ENCODE results near the gene SEC16A.

The SEC16A gene, protein sequence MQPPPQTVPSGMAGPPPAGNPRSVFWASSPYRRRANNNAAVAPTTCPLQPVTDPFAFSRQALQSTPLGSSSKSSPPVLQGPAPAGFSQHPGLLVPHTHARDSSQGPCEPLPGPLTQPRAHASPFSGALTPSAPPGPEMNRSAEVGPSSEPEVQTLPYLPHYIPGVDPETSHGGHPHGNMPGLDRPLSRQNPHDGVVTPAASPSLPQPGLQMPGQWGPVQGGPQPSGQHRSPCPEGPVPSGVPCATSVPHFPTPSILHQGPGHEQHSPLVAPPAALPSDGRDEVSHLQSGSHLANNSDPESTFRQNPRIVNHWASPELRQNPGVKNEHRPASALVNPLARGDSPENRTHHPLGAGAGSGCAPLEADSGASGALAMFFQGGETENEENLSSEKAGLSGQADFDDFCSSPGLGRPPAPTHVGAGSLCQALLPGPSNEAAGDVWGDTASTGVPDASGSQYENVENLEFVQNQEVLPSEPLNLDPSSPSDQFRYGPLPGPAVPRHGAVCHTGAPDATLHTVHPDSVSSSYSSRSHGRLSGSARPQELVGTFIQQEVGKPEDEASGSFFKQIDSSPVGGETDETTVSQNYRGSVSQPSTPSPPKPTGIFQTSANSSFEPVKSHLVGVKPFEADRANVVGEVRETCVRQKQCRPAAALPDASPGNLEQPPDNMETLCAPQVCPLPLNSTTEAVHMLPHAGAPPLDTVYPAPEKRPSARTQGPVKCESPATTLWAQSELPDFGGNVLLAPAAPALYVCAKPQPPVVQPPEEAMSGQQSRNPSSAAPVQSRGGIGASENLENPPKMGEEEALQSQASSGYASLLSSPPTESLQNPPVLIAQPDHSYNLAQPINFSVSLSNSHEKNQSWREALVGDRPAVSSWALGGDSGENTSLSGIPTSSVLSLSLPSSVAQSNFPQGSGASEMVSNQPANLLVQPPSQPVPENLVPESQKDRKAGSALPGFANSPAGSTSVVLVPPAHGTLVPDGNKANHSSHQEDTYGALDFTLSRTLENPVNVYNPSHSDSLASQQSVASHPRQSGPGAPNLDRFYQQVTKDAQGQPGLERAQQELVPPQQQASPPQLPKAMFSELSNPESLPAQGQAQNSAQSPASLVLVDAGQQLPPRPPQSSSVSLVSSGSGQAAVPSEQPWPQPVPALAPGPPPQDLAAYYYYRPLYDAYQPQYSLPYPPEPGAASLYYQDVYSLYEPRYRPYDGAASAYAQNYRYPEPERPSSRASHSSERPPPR (N-terminal part only)

DNA sequence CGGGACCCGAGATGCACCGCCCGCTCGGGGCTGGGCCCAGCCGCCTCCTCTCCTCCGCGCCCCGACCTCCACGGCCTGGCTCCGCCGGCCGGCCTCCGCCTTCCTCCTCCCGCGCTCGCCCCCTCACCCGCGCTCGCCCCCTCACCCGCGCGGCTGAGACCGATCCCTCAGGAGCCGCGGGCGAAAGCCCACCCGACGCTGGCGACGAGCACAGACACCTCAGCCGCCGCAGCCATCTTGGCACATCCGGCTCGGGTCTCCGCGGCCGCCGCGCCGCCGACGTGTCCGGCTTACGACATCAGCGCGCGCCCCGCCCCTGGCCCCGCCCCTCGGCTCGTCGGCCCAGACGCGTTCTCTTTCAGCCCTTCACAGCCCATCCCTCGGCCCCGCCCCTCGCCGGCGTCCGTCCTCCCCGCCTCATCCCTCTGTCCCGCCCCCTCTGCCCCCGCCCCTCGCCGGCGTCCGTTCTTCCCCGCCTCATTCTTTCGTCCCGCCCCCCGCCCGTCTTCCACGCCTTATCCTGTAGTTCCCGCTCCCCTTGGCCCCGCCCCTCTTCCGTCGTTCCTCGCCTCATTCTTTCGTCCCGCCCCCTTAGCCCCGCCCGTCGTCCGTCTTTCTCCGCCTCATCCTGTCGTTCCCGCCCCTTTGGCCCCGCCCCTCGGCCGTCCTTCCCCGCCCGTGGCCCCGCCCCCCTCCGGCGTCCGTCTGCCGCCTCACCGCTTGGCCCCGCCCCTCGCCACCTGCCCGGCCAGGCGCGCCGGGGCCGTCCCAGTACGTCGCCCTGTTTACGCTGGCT is at the start of gene SEC16A:
SEC16A (minus strand) TSS at position 248 of the 796 bp plus-strand sequence. CDS start 5,425 bp downstream, outside the sequence.
- peak; percentile 99 for DNase-seq

DNA sequence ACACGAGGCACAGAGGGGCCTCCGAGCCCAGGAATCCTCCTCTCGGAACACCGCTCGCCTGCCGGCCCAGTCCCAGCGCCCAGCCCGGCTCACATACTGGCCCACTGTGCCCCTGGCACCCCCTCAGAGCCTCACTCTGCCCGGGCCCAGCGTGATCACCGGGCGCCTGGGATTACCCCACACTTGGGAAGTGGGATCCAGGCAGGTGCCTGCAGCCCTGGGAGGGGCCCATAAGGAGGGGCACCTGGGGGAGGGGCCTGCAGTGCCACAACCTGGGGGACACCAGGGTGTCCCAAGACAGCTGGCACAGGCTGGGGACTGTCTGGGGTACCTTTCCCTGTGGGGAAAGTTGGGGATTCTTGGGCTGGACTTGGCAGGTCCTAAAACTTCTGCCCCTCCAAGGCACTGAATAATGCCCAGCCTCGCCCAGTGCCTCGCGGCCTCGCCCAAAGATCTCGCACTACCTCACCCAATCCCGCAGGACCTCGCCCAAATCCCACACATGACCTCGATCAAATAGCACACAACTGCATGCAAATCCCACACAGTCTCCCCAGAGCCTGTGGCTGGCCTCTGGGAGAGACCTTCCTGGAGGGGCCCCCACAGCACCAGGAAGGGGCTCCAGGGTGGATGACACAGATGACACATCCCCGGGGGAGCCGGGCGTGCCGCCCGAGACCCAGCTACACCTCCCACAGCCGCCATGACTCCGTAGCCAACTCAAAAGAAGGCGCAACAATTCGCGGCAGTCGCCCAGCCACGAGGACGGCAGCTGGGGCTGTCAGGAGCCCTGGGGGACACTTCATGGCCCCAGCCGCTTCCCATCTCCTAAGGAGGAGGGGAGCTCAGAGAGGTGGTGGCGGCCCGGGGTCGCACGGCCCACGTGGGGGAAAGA is 49.3 kb upstream of the SEC16A start:
- DNase-seq = no peak

DNA sequence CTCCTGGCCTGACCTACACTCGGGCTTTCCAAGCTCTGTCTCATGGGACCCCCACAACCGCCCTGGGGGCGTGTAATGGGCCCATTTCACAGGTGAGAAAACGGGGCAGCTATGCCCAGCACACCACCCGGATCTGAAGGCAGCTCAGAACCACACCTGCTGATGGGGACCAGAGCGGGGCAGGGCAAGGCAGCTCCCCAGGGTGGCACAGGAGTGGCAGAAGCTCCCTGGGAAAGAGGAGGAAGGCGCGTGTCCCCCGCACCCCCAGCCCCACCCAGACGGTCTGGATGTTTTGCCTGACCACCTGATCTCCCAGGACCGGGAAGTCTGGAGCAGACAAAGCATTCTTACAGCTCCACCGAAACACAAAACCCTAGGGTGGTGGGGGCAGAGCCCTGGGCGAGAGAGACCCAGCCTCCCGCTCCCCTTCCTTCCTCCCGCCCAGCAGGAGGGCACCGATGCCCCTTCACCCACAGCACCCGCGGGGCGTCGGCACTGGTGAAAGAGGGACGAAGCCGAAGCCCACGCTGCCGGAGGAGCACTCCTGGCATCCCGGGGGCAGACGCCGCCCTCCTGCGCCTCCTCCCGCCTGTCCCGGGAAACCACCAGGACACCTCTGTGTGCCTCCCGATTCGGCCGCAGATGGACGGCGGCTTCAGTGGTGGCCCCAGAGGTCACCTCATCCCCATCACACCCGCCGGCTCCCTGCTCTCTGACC is 48.5 kb upstream of the SEC16A start:
- no peak for DNase-seq

DNA sequence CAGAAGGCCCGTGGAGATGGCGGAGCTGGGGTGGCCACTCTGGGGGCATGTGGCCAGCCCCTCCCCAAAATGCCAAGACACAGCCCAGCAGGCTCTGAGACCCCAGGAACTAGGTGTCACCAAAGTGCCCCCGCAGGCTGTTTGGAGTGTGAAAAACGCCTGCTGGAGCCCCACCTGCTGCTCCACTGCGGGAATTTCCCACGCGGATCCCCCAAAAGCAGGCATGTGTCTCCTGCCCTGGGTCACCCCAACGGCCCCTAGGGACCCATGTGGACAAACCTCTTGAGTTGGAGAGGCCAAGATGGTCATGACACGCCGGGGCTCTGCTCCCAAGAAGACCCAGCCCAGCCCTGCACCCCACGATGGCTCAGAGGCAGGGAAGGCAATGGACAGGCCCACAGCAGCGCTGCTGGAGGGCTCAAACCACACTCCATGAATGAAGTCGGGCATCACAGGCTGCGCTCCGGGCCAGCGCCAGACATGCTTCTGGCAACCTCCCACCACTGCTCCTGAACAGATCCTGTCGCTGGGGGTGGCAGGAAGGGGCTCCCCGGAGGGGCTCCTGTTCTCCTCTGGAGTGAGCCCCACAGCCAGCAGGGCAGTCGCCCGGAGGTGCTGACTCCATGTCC is 47.7 kb upstream of the SEC16A start:
- no peak for DNase-seq

DNA sequence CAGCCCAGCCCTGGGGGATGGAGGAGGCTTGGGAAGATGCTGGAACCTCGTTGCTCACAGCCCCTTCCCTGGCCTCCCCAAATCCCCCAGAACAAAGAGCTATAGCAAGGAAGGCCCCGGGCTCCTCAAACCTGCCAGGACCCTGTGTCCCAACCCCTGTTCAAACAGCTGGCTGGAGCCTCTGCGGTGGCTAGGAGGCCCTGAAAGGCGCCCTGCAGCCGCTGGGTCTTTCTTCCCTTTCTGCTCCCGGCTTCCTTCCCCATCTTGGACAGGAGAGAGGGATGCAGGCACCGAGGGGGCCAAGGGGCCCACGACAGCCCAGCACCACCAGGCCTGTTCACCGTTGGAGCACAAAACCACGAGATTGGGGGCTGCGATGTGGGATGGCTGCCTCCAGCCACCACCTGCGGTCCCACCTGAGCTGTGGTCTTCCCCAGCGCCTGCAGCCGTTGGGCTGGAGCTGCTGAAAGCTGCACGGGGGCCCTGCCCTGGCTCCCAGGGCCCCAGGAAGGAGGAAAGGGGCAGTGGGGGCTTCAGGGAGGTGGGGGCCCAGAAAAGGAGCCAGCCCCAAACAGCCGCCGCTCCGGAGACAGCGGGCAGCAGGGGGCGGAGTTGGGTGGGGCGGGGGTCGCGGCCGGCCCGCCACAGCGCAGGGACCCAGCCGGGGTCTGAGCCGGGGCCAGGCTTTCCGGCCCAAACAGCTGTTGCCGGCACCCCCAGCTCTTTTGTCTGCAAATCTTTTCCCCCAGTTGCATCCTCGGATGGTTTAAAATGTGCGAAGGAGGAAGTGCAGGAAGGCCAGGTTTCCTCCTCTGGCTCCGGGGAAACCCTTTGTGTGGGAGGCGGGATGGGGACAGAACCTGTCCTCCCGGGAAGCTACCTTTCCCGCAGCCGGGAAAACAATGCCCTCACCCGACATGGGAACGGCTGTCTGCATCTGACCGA is 46.9 kb upstream of the SEC16A start:
- no peak for DNase-seq

DNA sequence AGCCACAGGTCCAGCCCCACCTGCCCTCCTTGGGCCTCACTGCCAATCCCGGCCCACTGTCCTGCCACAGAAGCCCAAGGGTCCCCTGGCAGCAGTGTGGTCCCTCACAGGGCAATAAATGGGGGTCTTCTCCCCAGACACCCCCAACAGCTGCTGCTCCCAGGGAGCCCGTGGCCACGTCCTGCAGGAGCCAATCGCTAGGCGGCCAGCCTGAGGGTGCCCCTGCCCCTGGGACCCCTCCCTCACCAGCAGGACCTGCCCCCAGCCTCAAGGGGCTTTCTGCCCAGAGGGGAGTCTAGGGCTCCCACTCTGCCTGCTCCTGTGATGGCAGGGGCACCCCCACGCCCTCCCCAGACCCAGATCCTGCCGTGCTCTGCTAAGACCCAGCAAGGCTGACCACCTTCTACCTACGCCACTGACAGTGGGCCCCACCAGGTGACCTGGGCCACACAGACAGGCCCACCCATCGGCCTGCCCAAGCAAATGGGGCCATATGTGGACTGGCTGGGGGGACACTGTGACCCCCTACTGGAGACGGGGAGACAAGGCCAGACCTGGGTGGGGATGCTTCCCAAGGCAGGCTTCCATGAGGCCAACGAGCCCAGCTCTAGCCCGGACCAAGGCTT is 46.0 kb upstream of the SEC16A start:
- DNase-seq = no peak

DNA sequence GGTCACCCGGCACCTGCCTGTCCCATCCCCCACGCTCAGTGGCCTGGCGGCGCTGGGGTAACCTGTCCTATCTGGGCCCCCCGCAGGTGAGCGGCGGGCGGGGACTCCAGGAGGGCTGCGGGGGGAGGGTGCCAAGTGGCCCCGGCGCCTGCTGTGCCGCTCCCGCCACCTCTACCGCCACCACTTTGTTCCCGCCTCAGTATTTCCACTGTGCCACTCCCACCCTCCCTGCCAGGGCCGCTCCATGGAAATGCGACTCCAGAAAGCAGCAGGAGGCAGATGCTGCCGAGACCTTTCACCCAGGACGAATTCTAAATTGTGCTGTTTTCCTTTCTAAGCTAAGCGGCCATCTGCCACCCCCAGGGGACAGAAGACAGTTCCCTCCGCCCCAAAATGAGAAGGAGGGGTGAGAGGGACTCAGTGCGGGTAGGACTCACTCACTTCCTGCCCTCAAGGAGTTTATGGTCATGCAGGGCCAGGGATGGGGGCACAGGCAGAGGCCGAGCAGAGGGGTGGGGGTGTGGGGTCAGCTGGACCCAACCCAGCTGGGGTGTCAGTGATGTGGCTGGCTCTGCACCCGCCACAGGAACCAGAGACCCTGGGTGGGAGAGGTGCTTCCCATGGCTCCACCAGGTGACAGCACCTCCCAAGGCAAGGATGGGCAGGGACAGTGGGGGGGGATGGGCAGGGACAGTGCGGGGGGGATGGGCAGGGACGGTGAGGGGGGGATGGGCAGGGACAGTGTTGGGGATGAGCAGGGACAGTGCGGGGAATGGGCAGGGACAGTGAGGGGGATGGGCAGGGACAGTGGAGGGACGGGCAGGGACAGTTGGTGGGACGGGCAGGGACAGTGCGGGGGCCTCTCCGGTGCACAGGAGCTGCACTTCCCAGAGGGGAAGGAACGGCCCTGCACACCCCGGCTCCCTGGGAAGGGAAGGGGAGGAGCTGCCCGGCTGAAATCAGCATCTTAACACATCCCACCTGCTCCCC is 45.2 kb upstream of the SEC16A start:
- no peak for DNase-seq

DNA sequence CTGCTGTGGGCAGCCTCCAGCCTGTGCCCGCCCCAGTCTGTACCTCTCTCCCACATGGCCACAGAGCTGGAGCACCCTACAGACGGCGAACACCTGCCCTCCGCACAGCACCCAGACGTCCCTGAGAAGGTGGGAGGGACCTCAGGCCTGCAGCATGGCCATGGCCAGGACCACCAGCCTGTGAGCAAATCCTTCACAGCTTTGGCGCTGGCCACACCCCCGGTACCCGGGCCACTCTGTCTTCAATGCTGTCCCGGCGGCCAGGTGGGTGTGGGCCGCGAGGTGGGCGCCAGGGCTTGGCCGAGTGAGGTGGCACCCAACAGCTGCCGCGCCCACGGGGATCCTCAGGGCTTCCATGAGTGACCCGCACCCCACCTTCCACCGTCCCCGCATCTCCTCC is 44.3 kb upstream of the SEC16A start:
- no peak for DNase-seq

DNA sequence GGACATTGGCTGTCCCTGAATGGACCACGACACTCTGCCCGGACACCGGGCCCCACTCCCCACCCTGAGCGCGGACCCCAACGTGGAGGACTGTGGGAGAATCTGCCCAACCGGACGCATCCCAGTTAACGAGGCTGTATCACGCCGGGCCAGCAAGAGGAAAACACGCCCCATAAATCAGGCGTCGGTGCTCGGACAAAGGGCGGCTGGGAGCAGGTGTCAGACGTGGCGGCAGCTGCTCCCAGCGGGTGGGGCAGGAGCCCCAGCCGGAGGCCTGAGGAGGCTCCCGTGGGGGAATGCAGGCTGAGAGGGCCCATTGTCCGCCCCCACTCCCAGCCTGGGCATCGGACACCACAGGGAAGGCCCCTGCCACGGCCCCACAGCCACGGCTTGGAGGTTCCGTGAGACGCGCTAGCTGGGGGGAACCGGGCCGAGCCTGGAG is 43.8 kb upstream of the SEC16A start:
- no peak for DNase-seq

DNA sequence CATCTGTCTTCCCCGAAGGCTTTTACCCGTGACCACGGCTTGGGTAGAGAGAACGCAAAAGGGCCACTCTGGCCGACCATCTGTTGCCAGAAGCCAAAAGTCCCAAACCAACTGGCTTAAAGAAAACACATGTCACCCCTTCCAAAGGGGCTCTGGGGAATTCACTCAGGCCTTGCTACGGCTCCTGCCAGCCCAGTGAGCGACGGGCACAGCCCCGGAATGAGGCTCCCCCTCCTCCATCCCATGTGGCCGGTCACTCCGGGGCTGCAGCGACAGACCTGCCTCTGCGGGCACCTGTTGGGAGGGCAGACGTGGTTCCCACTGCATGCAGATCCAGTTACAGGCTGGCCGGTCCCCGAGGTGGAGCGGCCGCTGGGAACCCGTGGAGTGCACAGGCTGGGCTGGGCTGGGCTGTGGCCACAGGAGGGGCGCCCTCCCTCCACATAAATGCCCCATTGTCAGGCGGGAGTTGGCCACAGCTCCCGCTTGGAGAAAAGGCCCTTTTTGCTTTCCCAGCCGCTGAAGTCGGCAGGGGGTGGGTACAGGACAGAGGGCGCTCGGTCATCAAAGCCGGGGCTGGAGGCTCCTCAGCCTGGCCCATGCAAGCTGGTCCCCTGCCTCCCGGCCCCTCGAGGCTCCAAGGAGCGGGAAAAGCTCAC is 43.1 kb upstream of the SEC16A start:
- no peak for DNase-seq

DNA sequence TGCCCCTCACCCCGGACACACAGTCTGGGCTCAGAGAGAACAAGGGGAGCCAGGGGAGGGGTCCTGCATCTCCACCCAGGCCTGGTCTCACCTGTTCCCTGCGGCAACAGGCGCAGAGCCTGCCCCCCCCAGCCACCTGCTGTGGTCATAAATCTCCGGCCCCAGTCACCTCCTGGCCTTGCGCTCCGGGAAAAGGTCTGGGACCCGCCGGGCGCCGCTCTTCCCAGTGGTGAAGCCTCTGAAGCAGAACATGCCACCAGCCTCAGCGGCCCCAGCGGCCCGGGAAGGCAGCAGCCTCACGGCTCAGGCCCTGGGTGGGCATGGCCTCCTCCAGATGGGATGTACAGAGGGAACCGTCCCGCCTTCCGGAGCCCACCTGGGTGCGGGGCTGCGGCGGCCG is 42.4 kb upstream of the SEC16A start:
- no peak for DNase-seq

DNA sequence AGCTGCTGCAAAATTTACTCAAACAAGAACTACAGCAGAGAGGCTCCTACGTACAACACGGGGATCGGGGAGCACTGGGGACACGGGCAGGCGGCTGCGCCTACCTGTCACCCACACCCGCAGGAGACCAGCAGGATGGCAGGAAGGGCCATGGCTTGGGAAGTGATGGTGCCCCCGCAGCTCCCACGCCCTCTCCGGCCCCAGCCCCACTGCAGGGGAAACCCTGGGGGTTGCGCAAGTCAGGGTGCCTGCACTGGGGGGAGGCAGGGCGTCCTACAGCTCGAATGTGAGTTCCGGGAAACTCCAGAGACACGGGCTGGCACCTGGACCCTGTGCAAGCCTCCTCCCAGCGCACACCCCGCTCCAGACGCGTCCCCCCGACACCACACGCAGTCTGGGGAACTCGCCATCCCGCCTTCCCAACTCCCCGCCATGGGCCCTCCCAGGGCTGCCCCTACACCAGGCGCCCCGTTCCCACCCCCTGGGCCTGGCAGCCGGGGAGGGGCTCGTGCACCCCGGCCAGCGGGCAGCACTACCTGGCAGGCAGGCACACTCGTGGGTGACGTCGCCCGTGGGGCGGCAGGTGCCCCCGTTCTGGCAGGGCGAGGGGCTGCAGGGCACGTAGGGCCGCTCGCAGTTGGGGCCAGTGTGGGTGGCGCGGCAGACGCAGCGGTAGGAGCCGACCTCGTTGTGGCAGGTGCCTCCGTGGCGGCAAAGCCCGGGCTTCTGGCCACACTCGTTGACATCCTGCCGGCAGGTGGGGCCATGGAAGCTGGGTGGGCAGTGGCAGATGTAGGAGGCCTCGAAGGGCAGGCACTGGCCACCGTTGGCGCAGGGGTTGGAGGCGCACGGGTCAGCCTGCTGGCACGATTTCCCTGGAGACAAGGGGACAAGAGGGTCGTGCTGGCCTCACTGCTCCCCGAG is 39.7 kb upstream of the SEC16A start:
- DNase-seq = no peak

DNA sequence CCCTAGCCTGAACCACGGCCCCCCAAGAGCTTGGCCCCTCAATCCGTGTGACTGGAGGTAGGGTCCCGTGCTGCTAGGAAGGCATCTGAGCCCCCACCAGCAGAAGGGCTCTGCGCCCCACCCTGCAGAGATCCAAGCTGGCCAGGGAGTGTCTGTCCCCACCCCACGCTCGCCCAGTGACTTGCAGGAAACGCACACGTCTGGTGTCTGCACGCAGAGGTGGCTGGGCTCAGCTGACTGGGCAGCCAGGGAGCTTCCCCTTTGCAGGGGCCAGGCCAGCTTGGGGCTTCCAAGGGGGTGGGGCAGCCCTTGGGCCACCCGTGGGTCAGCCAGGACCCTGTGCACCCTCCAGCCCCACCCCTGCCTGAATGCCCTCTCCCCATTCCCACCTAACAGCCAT is 38.7 kb upstream of the SEC16A start:
- no peak for DNase-seq

DNA sequence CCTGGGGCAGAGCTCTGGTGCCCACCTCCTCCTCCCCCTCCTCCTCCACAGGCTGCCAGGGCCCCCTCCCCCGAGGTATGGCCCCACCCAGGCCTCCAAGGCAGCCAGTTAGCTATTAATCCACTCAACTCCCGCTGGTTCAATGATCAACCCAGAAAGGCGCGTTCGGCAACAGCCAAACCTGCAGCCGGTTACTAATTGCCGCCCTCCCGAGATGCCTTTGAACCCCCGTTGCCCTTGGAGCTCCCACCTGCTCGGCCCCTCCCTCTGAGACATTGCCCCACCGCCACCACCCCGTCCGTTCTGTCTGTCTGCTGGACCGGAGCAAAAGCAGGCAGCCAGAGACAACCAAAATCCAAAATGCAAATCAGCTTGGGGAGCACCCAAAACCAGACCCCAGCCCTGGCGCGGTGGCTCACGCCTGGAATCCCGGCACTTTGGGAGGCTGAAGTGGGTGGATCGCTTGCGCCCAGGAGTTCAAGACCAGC is 37.3 kb upstream of the SEC16A start:
- no peak for DNase-seq
